ENCODE measurements around the gene MOB3C. TPM values are rescaled to one million over a fixed set of nuclear protein-coding genes. Genes with fewer than 3 reads are reported as not detected.

MOB3C gene
- total RNA-seq, 1 donor from 2014 or later = 19.6 TPM

GRCh38 chr1:46637444-46638083, 21.0 kb upstream of the MOB3C start:
- no peak for DNase-seq

- no peak for DNase-seq
Observed at GRCh38 chr1:46635205-46635604, 18.6 kb upstream of the MOB3C start.

GRCh38 chr1:46630719-46631118, 14.1 kb upstream of the MOB3C start:
- no peak for DNase-seq

- no peak for DNase-seq
Observed at GRCh38 chr1:46623743-46624644, 7.4 kb upstream of the MOB3C start.

- peak; percentile 72 for DNase-seq
Observed at GRCh38 chr1:46622344-46622743, 5.7 kb upstream of the MOB3C start.

- DNase-seq = no peak
Observed at GRCh38 chr1:46621930-46622329, 5.3 kb upstream of the MOB3C start.

GRCh38 chr1:46619656-46620258, 3.1 kb upstream of the MOB3C start:
- DNase-seq = no peak

- DNase-seq = no peak
Observed at GRCh38 chr1:46618754-46619415, 2.3 kb upstream of the MOB3C start.

- DNase-seq = no peak
Observed at GRCh38 chr1:46617833-46618232, 1.2 kb upstream of the MOB3C start.

GRCh38 chr1:46617108-46617800, 643 bp upstream of the MOB3C start:
- DNase-seq = no peak

GRCh38 chr1:46615735-46616134, 876 bp downstream of the MOB3C start:
- DNase-seq = no peak

- DNase-seq = no peak
Observed at GRCh38 chr1:46615088-46615487, 1.5 kb downstream of the MOB3C start.

- DNase-seq = no peak
Observed at GRCh38 chr1:46614604-46614984, 2.0 kb downstream of the MOB3C start.

- peak; percentile 73 for DNase-seq
Observed at GRCh38 chr1:46613661-46614603, 2.7 kb downstream of the MOB3C start.

GRCh38 chr1:46612937-46613660, 3.5 kb downstream of the MOB3C start:
- DNase-seq = no peak

- peak; percentile 13 for DNase-seq
Observed at GRCh38 chr1:46611691-46612221, 4.9 kb downstream of the MOB3C start.

GRCh38 chr1:46607345-46608130, 9.1 kb downstream of the MOB3C start:
- DNase-seq = no peak

GRCh38 chr1:46606255-46606965, 10.2 kb downstream of the MOB3C start:
- no peak for DNase-seq

- no peak for DNase-seq
Observed at GRCh38 chr1:46605232-46605631, 11.4 kb downstream of the MOB3C start.
